ENCODE data around the gene LEP. TPM values are rescaled to one million over a fixed set of nuclear protein-coding genes. Genes with fewer than 3 reads are reported as not detected.

Gene LEP
- total and polyA plus RNA-seq, 5 donors = 0.15 to 4.8 (median 0.76) TPM; not detected in 1

DNA sequence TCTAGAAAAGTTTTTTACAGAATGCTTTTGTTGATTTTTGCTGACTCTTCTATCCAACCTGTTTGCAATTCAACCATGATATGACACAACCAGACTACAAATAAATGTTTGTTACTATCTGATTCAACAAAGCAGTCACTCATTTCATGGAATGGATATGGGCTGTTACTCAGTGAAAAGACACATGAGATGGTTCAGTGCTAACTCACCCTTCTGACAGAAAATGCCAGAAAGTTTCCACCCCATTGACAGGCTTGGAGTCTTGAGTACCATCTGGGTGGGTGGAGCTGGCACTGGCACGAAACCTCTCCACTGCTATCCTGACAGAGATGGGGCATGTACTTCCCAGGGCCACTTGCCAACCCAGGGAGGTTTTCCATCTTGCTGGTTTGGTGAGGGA, 63.1 kb downstream of the LEP start:
- 78% methylated on average over 1 of the region's 1 CpG for WGBS

GRCh38 chr7:128307061-128307460, 66.0 kb downstream of the LEP start:
- Histone ChIP-seq H3K27ac (ENCODE audit: low read length) (no peak overlapping the region), H3K4me3 (ENCODE audit: low read length) (no peak overlapping the region), H3K27me3 (ENCODE audit: control insufficient read depth, insufficient read depth) (no peaks in the 10 kb centered on the region), H3K4me1 (ENCODE audit: control insufficient read depth, insufficient read depth, low read length) (no peaks in the 10 kb centered on the region), H3K9me3 (ENCODE audit: control insufficient read depth, low read length) (no peaks in the 10 kb centered on the region)
- WGBS = 86% methylated on average over 2 of the region's 2 CpGs
- no peak for ATAC-seq
- intact Hi-C loops (cut with DNase I) = no loop called here
- no peak for DNase-seq

More for the DNA sequence above, 63.1 kb downstream of the LEP start:
- H3K27me3 ChIP-seq (ENCODE audit: control insufficient read depth, insufficient read depth) = no peaks in the 10 kb centered on the region
- ATAC-seq (no peak), DNase-seq (no peak)
- no peaks in the 10 kb centered on the region for H3K9me3 ChIP-seq (ENCODE audit: control insufficient read depth, low read length)
- intact Hi-C loops (cut with DNase I) = no loop called here
- H3K4me3 ChIP-seq (ENCODE audit: low read length) = no peak overlapping the region
- H3K4me1 ChIP-seq (ENCODE audit: control insufficient read depth, insufficient read depth, low read length) = no peaks in the 10 kb centered on the region
- H3K27ac ChIP-seq (ENCODE audit: low read length) = no peak overlapping the region

Small RNA genes within 50 kb of the gene (microRNA-seq; reads per million reads assigned to microRNA genes)
- 0 reads per million in 2 donors for gene MIR129-1

Other genes with a start within 250 kb of the LEP start
- 10 to 100 TPM in 1 of 4 donors, 1 to 10 TPM in 3; 3.5 to 13.8 (median 6.2) TPM for gene LRRC4, start 209.8 kb upstream of the LEP start, total RNA-seq
- 4.4 TPM for gene LRRC4, start 209.8 kb upstream of the LEP start, polyA plus RNA-seq
- 10 to 100 TPM; 21.6 to 34.8 (median 31.8) TPM for gene RBM28, start 102.6 kb downstream of the LEP start, total RNA-seq
- gene RBM28, start 102.6 kb downstream of the LEP start, polyA plus RNA-seq = 29.1 TPM
- 1 to 10 TPM in 1 of 4 donors, under 1 TPM in 3; 0.34 to 1.0 (median 0.69) TPM for gene PRRT4, start 120.4 kb downstream of the LEP start, total RNA-seq
- gene PRRT4, start 120.4 kb downstream of the LEP start, polyA plus RNA-seq = 1.1 TPM
- gene IMPDH1, start 168.7 kb downstream of the LEP start, total RNA-seq = 10 to 100 TPM; 13.9 to 22.2 (median 16.2) TPM
- 13.8 TPM for gene IMPDH1, start 168.7 kb downstream of the LEP start, polyA plus RNA-seq
- gene HILPDA, start 214.6 kb downstream of the LEP start, total RNA-seq = 10 to 100 TPM in 1 of 4 donors, 1 to 10 TPM in 3; 6.2 to 10.6 (median 6.6) TPM
- 8.3 TPM for gene HILPDA, start 214.6 kb downstream of the LEP start, polyA plus RNA-seq
- 10 to 100 TPM; 17.6 to 23.1 (median 20.5) TPM for gene METTL2B, start 235.5 kb downstream of the LEP start, total RNA-seq
- 11.7 TPM for gene METTL2B, start 235.5 kb downstream of the LEP start, polyA plus RNA-seq

Measured in right cardiac atrium (tissue), 5 donors.